RWPE2 (cell line): ENCODE data around the gene IGHMBP2.
A peak's percentile ranks its signal among the peaks of the same experiment; 100 is the strongest.

Source experiments
- ATAC-seq: fragments of 200-7000 bp; cut with Tn5 transposase; 3 replicates; pipeline ENCODE4 v1.9.1; 2021; ENCODE audit warnings: low read depth
- DNase-seq: peaks from one replicate; pipeline ENCODE4 v3.0.0-alpha.2; 2020; ENCODE audit warnings: low spot score
- H3K27ac ChIP-seq: fragments of 450-650 bp; 2 replicates; pipeline ENCODE4 v1.5.1; 2017; ENCODE audit warnings: mild to moderate bottlenecking; ENCODE audit not compliant: poor library complexity, severe bottlenecking
- H3K27me3 ChIP-seq: fragments of 250-450 bp; sonication (Bioruptor Pico); 2 replicates; pipeline ENCODE4 v1.5.1; 2021; ENCODE audit warnings: mild to moderate bottlenecking, moderate library complexity; ENCODE audit not compliant: insufficient read depth, poor library complexity, severe bottlenecking
- H3K36me3 ChIP-seq: fragments of 250-450 bp; sonication (Bioruptor Pico); 2 replicates; pipeline ENCODE4 v1.5.1; 2020; ENCODE audit warnings: low read depth, mild to moderate bottlenecking, moderate library complexity
- H3K4me1 ChIP-seq: fragments of 250-450 bp; sonication (Bioruptor Pico); 2 replicates; pipeline ENCODE4 v1.5.1; 2021; ENCODE audit warnings: mild to moderate bottlenecking, moderate library complexity; ENCODE audit not compliant: insufficient read depth, poor library complexity, severe bottlenecking
- H3K4me3 ChIP-seq: fragments of 250-450 bp; sonication (Bioruptor Pico); 2 replicates; pipeline ENCODE4 v1.5.1; 2021; ENCODE audit warnings: mild to moderate bottlenecking, moderate library complexity; ENCODE audit not compliant: severe bottlenecking
- H3K9me3 ChIP-seq: fragments of 250-450 bp; sonication (Bioruptor Pico); 2 replicates; pipeline ENCODE4 v1.5.1; 2021; ENCODE audit warnings: mild to moderate bottlenecking, moderate library complexity; ENCODE audit not compliant: severe bottlenecking
- CTCF ChIP-seq: fragments of 450-650 bp; IDR thresholded peaks from one replicate; pipeline ENCODE4 v1.5.1; 2017; ENCODE audit warnings: mild to moderate bottlenecking, moderate library complexity; ENCODE audit not compliant: poor library complexity, severe bottlenecking

The IGHMBP2 gene

DNA sequence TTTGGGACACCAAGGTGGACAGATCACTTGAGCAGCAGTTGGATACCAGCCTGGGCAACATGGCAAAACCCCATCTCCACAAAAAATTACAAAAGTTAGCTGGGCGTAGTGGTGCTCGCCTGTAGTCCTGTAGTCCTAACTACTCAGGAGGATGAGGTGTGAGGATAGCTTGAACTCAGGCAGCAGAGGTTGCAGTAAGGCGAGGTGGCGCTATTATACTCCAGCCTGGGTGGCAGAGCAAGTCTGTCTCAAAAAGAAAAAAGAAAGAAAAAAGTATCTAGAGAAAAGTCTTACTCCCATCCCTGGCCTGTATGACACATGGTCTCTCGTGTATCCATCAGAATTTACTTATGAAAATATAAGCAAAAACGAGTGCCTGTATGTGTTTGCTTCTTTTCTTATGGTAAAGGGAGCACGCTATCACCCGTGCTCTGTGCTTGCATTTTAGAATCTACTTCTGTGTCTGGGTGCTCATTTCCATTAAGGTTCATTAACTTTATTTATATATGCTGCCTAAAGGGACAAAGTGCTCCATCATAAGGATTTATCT, 46.6 kb upstream of the IGHMBP2 start:
- no peak for TF ChIP-seq CTCF
- H3K27ac ChIP-seq, result no peak overlapping the region
- no peaks in the 10 kb centered on the region for H3K4me1 ChIP-seq
- H3K36me3 ChIP-seq, result no peaks in the 10 kb centered on the region
- H3K9me3 ChIP-seq, result no peaks in the 10 kb centered on the region
- H3K27me3 ChIP-seq, result peaks cover 30% of the 10 kb centered on the region
- no peak overlapping the region for H3K4me3 ChIP-seq
- ATAC-seq (peak; percentile 17; the same call in 1 of the 3 replicates), DNase-seq (no peak)

DNA sequence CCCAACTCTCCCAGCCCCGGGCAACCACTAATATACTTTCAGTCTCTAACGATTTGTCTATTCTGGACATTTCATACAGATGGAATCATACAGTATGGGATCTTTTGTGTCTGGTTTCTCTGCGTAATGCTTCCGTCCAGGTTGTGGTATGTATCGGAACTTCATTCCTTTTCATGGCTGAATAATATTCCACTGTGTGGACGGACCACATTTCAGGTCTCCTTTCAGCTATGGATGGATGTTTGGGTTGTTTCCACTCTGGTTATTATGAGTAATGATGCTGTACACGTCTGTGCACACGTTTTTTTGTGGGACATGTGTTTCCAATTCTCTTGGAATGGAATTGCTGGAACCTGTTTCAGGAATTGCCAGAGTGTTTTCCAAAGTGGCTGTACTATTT, 44.6 kb upstream of the IGHMBP2 start:
- Histone ChIP-seq H3K27ac (no peak overlapping the region), H3K4me3 (no peak overlapping the region), H3K9me3 (peaks cover 4% of the 10 kb centered on the region), H3K27me3 (peaks cover 17% of the 10 kb centered on the region), H3K4me1 (no peaks in the 10 kb centered on the region), H3K36me3 (no peaks in the 10 kb centered on the region)
- no peak for TF ChIP-seq CTCF
- DNase-seq (no peak), ATAC-seq (no peak)

- no peak overlapping the region for H3K4me3 ChIP-seq
- no peak for TF ChIP-seq CTCF
- H3K9me3 ChIP-seq, result peaks cover 5% of the 10 kb centered on the region
- H3K27ac ChIP-seq, result no peak overlapping the region
- H3K27me3 ChIP-seq, result no peaks in the 10 kb centered on the region
- no peaks in the 10 kb centered on the region for H3K36me3 ChIP-seq
- DNase-seq (no peak), ATAC-seq (no peak)
- H3K4me1 ChIP-seq, result no peaks in the 10 kb centered on the region
These were observed 41.3 kb upstream of the IGHMBP2 start for GRCh38 chr11:68862421-68862820.

- Histone ChIP-seq H3K4me1 (no peaks in the 10 kb centered on the region), H3K36me3 (no peaks in the 10 kb centered on the region), H3K4me3 (no peak overlapping the region), H3K27me3 (no peaks in the 10 kb centered on the region), H3K27ac (no peak overlapping the region), H3K9me3 (peaks cover 5% of the 10 kb centered on the region)
- DNase-seq, result no peak
- no peak for ATAC-seq
- TF ChIP-seq CTCF, result no peak
These were observed 40.0 kb upstream of the IGHMBP2 start for GRCh38 chr11:68863553-68864265.

DNA sequence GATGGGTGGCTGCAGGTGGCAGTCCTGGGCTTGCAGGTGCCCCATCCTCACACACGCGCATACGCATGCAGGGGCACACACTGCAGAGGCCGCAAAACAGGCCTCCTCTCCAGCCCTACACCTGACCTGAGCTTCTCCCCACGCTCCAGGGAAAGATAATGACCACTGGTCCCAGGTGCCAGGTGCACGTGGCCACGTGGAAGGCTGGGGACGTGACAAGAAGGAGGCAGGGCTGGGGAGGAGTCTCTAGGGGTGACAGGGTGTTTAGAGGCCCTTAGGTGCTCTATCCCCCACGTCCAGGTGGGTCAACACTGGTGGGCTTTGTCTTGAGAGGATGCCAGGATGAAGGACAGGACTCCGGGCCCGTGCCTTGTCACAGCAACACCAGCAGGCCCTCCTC, 38.5 kb upstream of the IGHMBP2 start:
- Histone ChIP-seq H3K27ac (no peak overlapping the region), H3K27me3 (no peaks in the 10 kb centered on the region), H3K4me1 (no peaks in the 10 kb centered on the region), H3K36me3 (no peaks in the 10 kb centered on the region), H3K4me3 (no peak overlapping the region), H3K9me3 (peaks cover 5% of the 10 kb centered on the region)
- ATAC-seq (no peak), DNase-seq (no peak)
- no peak for TF ChIP-seq CTCF
